HepG2 (cell line): ENCODE measurements around the gene SIX5. TPM values are rescaled to one million over a fixed set of nuclear protein-coding genes. Genes with fewer than 3 reads are reported as not detected.

Experiments
- ATAC-seq: fragments of 200-7000 bp; cut with Tn5 transposase; 3 replicates; pipeline ENCODE4 v1.9.1; 2020; ENCODE audit warnings: mild to moderate bottlenecking, moderate library complexity
- BruUV-seq: library from RNA; stranded (reverse); fragments of 400-500 nt; replicated peaks from 2 replicates; lab custom pipeline; 2021; lab: Mats Ljungman, UMichigan
- CTCF ChIA-PET: fragments of 300-600 bp; formaldehyde crosslinking; extraction: SDS; loops from one replicate; lab custom pipeline; 2021; ENCODE audit warnings: low total read pairs, inconsistent platforms, low intra/inter-chr PET ratio; lab: Yijun Ruan, JAX
- POLR2A ChIA-PET: fragments of 350-600 bp; sonication (Branson Sonifier 250); formaldehyde crosslinking; loops from one replicate; lab custom pipeline; 2020; ENCODE audit warnings: antibody characterized with exemption, inconsistent platforms; lab: Yijun Ruan, JAX
- DNase-seq: peaks from one replicate; pipeline ENCODE4 v3.0.0-alpha.2; 2015; ENCODE audit warnings: low spot score
- FAIRE-seq: peaks from 3 replicates; lab custom pipeline; 2011; peaks lifted over from hg19 to GRCh38; lab: Jason Lieb, UNC
- H2AFZ ChIP-seq: one replicate; pipeline ENCODE4 v1.6.1; 2011; ENCODE audit warnings: low read length, inconsistent platforms
- H3K27ac ChIP-seq: fragments of 300-600 bp; 3 replicates; pipeline ENCODE4 v1.8.0; 2011; ENCODE audit warnings: mixed run types, mild to moderate bottlenecking, mixed read lengths, low read length, inconsistent platforms; ENCODE audit not compliant: insufficient read depth; ENCODE audit errors: extremely low read length
- H3K27me3 ChIP-seq, 2 experiments: fragments of 200-600 bp in 1 of 2; 2 replicates in 1 of 2; 3 replicates in 1 of 2; pipeline versions ENCODE4 v1.6.0 to v1.8.0; 2011; ENCODE audit warnings: low read length in 2 of 2, mild to moderate bottlenecking in 2 of 2, moderate library complexity in 2 of 2, inconsistent platforms in 1 of 2; ENCODE audit not compliant: insufficient read depth in 2 of 2, control insufficient read depth in 1 of 2
- H3K36me3 ChIP-seq, 2 experiments: fragments of 200-600 bp in 1 of 2; replicated peaks in 1 of 2; 2 replicates in 1 of 2; 3 replicates in 1 of 2; pipeline versions ENCODE4 v1.5.1 to v1.8.0; 2011; ENCODE audit warnings: low read length in 2 of 2, inconsistent platforms in 1 of 2; ENCODE audit not compliant: insufficient read depth in 2 of 2, control insufficient read depth in 1 of 2
- H3K4me1 ChIP-seq: 2 replicates; pipeline ENCODE4 v1.5.1; 2012; ENCODE audit warnings: low read length, inconsistent platforms; ENCODE audit not compliant: insufficient read depth
- H3K4me2 ChIP-seq: 2 replicates; pipeline ENCODE4 v1.6.0; 2011; ENCODE audit warnings: low read depth, low read length, inconsistent platforms
- H3K4me3 ChIP-seq, 3 experiments: fragments of 200-600 bp in 1 of 3; sonication (generic), shearing (Covaris generic) in 1 of 3; replicated peaks in 1 of 3; 2 replicates each; pipeline ENCODE4 v1.5.1; 2011 to 2016; ENCODE audit warnings: low read length in 3 of 3, inconsistent platforms in 2 of 3, low read depth in 2 of 3, mild to moderate bottlenecking in 2 of 3, control low read depth in 1 of 3, mixed read lengths in 1 of 3; ENCODE audit not compliant: insufficient read depth in 1 of 3
- H3K79me2 ChIP-seq: one replicate; pipeline ENCODE4 v1.6.1; 2011; ENCODE audit warnings: low read length, inconsistent platforms; ENCODE audit not compliant: insufficient read depth
- H3K9ac ChIP-seq: 2 replicates; pipeline ENCODE4 v1.6.0; 2011; ENCODE audit warnings: mild to moderate bottlenecking, low read depth, low read length, inconsistent platforms; ENCODE audit not compliant: insufficient read depth
- H3K9me3 ChIP-seq: 2 replicates; pipeline ENCODE4 v1.5.1; 2012; ENCODE audit warnings: mild to moderate bottlenecking, low read length
- H4K20me1 ChIP-seq: 2 replicates; pipeline ENCODE4 v1.6.0; 2011; ENCODE audit warnings: inconsistent platforms, mild to moderate bottlenecking, low read length, moderate library complexity; ENCODE audit not compliant: insufficient read depth
- KMT2A ChIP-seq: sonication (generic); formaldehyde crosslinking; IDR thresholded peaks from 2 replicates; pipeline ENCODE4 v1.4.0; 2020; ENCODE audit warnings: missing genetic modification reagents
- STAG1 ChIP-seq: sonication (generic); formaldehyde crosslinking; IDR thresholded peaks from 2 replicates; pipeline ENCODE4 v1.4.0; 2020; ENCODE audit warnings: missing genetic modification reagents
- ZNF687 ChIP-seq: sonication (generic); formaldehyde crosslinking; IDR thresholded peaks from 2 replicates; pipeline ENCODE4 v1.5.1; 2020; ENCODE audit warnings: mild to moderate bottlenecking, missing genetic modification reagents, moderate library complexity
- ZSCAN25 ChIP-seq: sonication (generic); formaldehyde crosslinking; IDR thresholded peaks from 2 replicates; pipeline ENCODE4 v1.8.0; 2022; ENCODE audit warnings: mild to moderate bottlenecking, missing genetic modification reagents
- ZXDC ChIP-seq: sonication (generic); formaldehyde crosslinking; IDR thresholded peaks from 2 replicates; pipeline ENCODE4 v1.5.0; 2020; ENCODE audit warnings: mild to moderate bottlenecking, missing genetic modification reagents
- WGBS: methylation state at CpG from one replicate; pipeline ENCODE4 v1.1.6; 2017; ENCODE audit warnings: low lambda C conversion rate; 5-methylcytosine and 5-hydroxymethylcytosine counted together
- in situ Hi-C: cut with HindIII; loops from 2 replicates; pipeline ENCODE4 v1.10.0; 2017; ENCODE audit warnings: low pct_unique_long_range_greater_than_20kb; ENCODE audit not compliant: extremely low pct_ligation_motif_present
- intact Hi-C: fragments of 100-400 bp; cut with micrococcal nuclease; formaldehyde crosslinking; loops from one replicate; pipeline ENCODE4 v1.10.0; 2022; ENCODE audit not compliant: unreplicated experiment
- polyA plus RNA-seq, 8 experiments: library from polyadenylated mRNA; depleted of rRNA in 3 of 8; stranded (reverse) in 7 of 8; unstranded in 1 of 8; fragments of >200 nt; fragmentation: Illumina TruSeq in 4 of 8; extraction: Trizol in 4 of 8; gene quantifications; 2 replicates each; pipeline versions ENCODE4 v1.2.1 to v1.2.3, GENCODE V29; 2011 to 2016; ENCODE audit warnings: low read depth in 4 of 8, missing spikeins in 1 of 8, mixed read lengths in 1 of 8; ENCODE audit not compliant: insufficient read depth in 1 of 8
- total RNA-seq, 5 experiments: library from RNA; depleted of rRNA; stranded (reverse); fragments of >200 nt; fragmentation: Illumina TruSeq; extraction: Trizol; gene quantifications; 2 replicates each; pipeline ENCODE4 v1.2.3, GENCODE V29; 2016; ENCODE audit warnings: low read depth in 1 of 5

Gene SIX5
- total and polyA plus RNA-seq, 2 of the 13 experiments (the other 11 are each of a cell fraction or from before 2014, with no cell fraction given): 7.7 to 10.5 TPM

GRCh38 chr19:45761714-45762113 is 7.3 kb downstream of the SIX5 start:
- POLR2A ChIA-PET: interaction anchor here (1.7 kb wide), 1 partner anchor 8 kb away, joined by 6 read pairs; the partner anchor contains the start of gene SIX5
- H3K4me2 ChIP-seq: no peak overlapping the region
- peaks cover 12 to 41% of the 10 kb centered on the region in 2 experiments; a peak in 4 of 5 replicates for H3K27me3 ChIP-seq
- WGBS: 36% methylated on average over 12 of the region's 17 CpGs
- H4K20me1 ChIP-seq: no peaks in the 10 kb centered on the region
- no peaks in the 10 kb centered on the region for H3K79me2 ChIP-seq
- DNase-seq: no peak
- H3K9ac ChIP-seq: no peak overlapping the region
- peaks cover 25% of the 10 kb centered on the region for H3K4me1 ChIP-seq
- in situ Hi-C loops: no loop called here
- TF ChIP-seq ZXDC (CRISPR knock-in tag) (no peak), KMT2A (CRISPR knock-in tag) (no peak), STAG1 (CRISPR knock-in tag) (no peak), ZNF687 (CRISPR knock-in tag) (peak; percentile 30), ZSCAN25 (CRISPR knock-in tag) (peak; percentile 73; the same call in 1 of the 2 replicates)
- TF ChIP-seq, all 625 proteins: peak for 2
- ATAC-seq (no peak), FAIRE-seq (no peak)
- CTCF ChIA-PET: no interaction called here
- Histone ChIP-seq H3K9me3 (no peaks in the 10 kb centered on the region), H3K27ac (no peak overlapping the region), H3K4me3 (no peak overlapping the region), H2AFZ (no peak overlapping the region), H3K36me3 (no peaks in the 10 kb centered on the region)
- BruUV-seq: no TSS peak
- intact Hi-C loops: no loop called here
